Osteocyte (in vitro differentiated cells): ENCODE data around the gene DDHD1. TPM values are rescaled to one million over a fixed set of nuclear protein-coding genes. Genes with fewer than 3 reads are reported as not detected.
"Not testable (repeated sequence)": the region's sequence is repeated elsewhere in the genome, so short reads cannot be mapped to it uniquely, and the experiment has no call there.

Source experiments
- DNase-seq: peaks from one replicate; pipeline ENCODE4 v3.0.0; 2021; ENCODE audit warnings: mixed read lengths; ENCODE audit not compliant: unreplicated experiment; ENCODE audit errors: extremely low spot score
- H3K27ac Mint-ChIP-seq: one replicate; pipeline ENCODE4 v1.8.0; 2021; ENCODE audit warnings: mild to moderate bottlenecking, mixed read lengths; ENCODE audit not compliant: unreplicated experiment
- H3K27me3 Mint-ChIP-seq: one replicate; pipeline ENCODE4 v1.8.0; 2021; ENCODE audit warnings: mixed read lengths; ENCODE audit not compliant: unreplicated experiment
- H3K36me3 Mint-ChIP-seq: one replicate; pipeline ENCODE4 v1.8.0; 2021; ENCODE audit warnings: mixed read lengths; ENCODE audit not compliant: unreplicated experiment
- H3K4me1 Mint-ChIP-seq: one replicate; pipeline ENCODE4 v1.8.0; 2021; ENCODE audit warnings: mixed read lengths; ENCODE audit not compliant: unreplicated experiment
- H3K4me3 Mint-ChIP-seq: one replicate; pipeline ENCODE4 v1.8.0; 2021; ENCODE audit warnings: mild to moderate bottlenecking, moderate library complexity, mixed read lengths; ENCODE audit not compliant: unreplicated experiment
- H3K9me3 Mint-ChIP-seq: one replicate; pipeline ENCODE4 v1.8.0; 2021; ENCODE audit warnings: mixed read lengths; ENCODE audit not compliant: unreplicated experiment
- total RNA-seq: library from RNA; stranded (reverse); gene quantifications from 2 replicates; pipeline ENCODE4 v1.2.1, GENCODE V29; 2021
- TF ChIP-seq, protein P1 (sequence below): fragments of 200-600 bp; sonication (generic); IDR thresholded peaks from 2 replicates; pipeline ENCODE4 v1.5.0; 2021; ENCODE audit warnings: antibody characterized with exemption, mild to moderate bottlenecking, moderate library complexity

The DDHD1 gene
- total RNA-seq, 1 donor from 2014 or later: 21.1 TPM

DNA sequence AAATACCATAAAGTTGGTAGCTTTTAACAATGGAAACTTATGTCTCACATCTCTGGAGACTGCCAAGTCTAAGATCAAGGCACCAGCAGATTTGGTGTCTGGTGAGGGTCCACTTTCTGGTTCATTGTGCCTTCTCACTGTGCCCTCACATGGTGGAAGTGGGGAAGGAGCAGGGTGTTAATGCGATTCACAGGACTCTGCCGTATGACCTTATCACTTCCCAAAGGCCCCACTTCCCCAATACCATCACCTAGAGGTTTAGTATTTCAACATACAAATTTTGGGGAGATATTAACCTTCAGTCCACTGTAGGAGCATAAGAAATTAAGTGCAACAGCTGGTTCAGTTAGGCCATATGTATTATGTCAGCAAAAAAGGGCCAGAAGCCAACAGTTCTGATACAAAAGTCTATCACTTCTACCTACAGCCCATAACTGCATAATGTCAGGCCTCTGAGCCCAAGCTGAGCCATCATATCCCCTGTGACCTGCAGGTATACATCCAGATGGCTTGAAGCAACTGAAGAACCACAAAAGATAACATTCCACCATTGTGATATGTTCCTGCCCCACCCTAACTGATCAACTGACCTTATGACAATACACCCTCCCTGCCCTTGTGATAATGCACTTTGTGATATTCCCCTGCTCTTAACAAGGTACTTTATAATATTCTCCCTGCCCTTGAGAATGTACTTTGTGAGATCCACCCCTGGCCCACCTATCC is 24.7 kb downstream of the DDHD1 start:
- no peak for DNase-seq
- H3K4me3 Mint-ChIP-seq: no peak overlapping the region
- TF ChIP-seq, protein P1, sequence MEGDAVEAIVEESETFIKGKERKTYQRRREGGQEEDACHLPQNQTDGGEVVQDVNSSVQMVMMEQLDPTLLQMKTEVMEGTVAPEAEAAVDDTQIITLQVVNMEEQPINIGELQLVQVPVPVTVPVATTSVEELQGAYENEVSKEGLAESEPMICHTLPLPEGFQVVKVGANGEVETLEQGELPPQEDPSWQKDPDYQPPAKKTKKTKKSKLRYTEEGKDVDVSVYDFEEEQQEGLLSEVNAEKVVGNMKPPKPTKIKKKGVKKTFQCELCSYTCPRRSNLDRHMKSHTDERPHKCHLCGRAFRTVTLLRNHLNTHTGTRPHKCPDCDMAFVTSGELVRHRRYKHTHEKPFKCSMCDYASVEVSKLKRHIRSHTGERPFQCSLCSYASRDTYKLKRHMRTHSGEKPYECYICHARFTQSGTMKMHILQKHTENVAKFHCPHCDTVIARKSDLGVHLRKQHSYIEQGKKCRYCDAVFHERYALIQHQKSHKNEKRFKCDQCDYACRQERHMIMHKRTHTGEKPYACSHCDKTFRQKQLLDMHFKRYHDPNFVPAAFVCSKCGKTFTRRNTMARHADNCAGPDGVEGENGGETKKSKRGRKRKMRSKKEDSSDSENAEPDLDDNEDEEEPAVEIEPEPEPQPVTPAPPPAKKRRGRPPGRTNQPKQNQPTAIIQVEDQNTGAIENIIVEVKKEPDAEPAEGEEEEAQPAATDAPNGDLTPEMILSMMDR: no peak
- H3K4me1 Mint-ChIP-seq: peaks cover 4% of the 10 kb centered on the region
- H3K27ac Mint-ChIP-seq: no peak overlapping the region
- H3K36me3 Mint-ChIP-seq: no peaks in the 10 kb centered on the region
- no peaks in the 10 kb centered on the region for H3K9me3 Mint-ChIP-seq
- no peaks in the 10 kb centered on the region for H3K27me3 Mint-ChIP-seq

DNA sequence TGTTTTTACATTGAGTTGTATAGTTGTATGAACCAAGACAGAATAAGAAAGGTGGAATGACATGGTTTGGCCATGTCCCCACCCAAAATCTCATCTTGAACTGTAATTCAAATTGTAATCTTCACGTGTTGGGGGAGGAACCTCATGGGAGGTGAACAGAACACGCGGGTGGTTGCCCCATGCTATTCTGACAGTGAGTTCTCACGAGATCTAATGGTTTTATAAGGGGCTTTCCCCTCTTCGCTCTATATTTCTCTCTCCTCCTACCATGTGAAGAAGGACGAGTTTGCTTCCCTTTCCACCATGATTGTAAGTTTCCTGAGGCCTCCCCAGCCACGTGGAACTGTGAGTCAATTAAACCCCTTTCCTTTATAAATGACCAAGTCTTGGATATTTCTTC is 25.3 kb downstream of the DDHD1 start:
- TF ChIP-seq, protein P1: no peak
- no peaks in the 10 kb centered on the region for H3K27me3 Mint-ChIP-seq
- peaks cover 4% of the 10 kb centered on the region for H3K4me1 Mint-ChIP-seq
- no peak for DNase-seq
- no peak overlapping the region for H3K4me3 Mint-ChIP-seq
- H3K27ac Mint-ChIP-seq: no peak overlapping the region
- no peaks in the 10 kb centered on the region for H3K9me3 Mint-ChIP-seq
- no peaks in the 10 kb centered on the region for H3K36me3 Mint-ChIP-seq

DNA sequence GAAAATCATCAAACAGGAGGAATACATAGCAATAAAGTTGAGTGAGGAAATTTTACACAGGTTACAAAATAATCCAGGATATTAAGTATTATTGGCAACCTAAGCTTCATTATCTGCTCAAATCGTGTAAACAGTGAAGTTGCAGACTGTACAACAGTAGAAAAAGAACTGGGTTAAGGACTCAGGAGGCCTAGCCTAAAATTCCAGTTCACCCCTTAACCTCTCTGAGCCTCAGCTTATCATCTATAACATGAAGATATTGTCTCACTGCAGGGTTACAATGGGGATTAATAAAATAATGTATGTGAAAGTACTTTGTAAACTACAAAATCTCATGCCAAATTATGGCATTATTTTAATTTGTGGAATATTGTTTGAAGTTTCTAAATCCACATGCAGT is 26.0 kb downstream of the DDHD1 start:
- no peak for DNase-seq
- peaks cover 4% of the 10 kb centered on the region for H3K4me1 Mint-ChIP-seq
- H3K36me3 Mint-ChIP-seq: no peaks in the 10 kb centered on the region
- H3K27ac Mint-ChIP-seq: peak overlapping the region; percentile 65
- H3K9me3 Mint-ChIP-seq: no peaks in the 10 kb centered on the region
- TF ChIP-seq, protein P1: no peak
- no peaks in the 10 kb centered on the region for H3K27me3 Mint-ChIP-seq
- H3K4me3 Mint-ChIP-seq: no peak overlapping the region

DNA sequence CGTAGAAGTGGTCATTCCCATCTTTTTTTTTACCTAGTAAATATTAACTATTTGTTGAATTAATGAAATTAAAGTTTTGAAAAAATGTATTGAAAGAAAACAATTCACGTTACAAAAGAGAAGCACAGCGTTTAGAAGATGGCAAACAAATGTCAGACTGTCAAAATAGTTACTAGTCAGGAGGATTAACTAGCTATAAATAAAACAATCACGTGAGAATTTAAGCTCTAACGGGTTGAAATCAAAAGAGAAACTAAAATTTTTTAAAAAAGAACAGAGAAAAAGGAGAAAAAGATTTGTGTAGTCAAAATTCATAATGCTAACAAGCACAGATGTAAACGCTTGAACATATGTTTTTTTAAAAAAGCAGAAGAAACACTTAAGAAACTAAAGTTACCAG is 26.4 kb downstream of the DDHD1 start:
- no peak for DNase-seq
- Mint-ChIP-seq H3K36me3 (no peaks in the 10 kb centered on the region), H3K4me1 (peaks cover 4% of the 10 kb centered on the region), H3K4me3 (no peak overlapping the region), H3K27ac (peak overlapping the region; percentile 65), H3K27me3 (no peaks in the 10 kb centered on the region), H3K9me3 (no peaks in the 10 kb centered on the region)
- TF ChIP-seq, protein P1: no peak

DNA sequence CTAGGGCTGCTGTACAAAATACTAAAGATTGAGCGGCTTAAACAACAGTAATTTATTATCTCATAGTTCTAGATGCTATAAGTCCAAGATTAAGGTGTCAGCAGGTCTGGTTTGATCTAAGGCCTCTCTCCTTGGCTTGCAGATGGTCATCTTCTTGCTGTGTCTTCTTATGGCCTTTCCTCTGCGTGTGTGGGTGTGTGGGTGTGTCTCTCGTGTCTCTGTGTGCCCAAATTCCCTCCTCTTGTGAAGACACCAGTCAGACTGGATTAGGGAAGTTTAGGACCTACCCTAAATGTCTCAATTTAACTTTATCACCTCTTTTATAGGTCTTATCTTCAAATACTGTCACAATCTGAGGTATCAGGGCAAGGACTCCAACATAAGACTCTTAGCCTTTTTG is 28.3 kb downstream of the DDHD1 start:
- H3K27me3 Mint-ChIP-seq: no peaks in the 10 kb centered on the region
- H3K27ac Mint-ChIP-seq: no peak overlapping the region
- no peak for DNase-seq
- peaks cover 4% of the 10 kb centered on the region for H3K4me1 Mint-ChIP-seq
- H3K9me3 Mint-ChIP-seq: no peaks in the 10 kb centered on the region
- H3K36me3 Mint-ChIP-seq: peaks cover 6% of the 10 kb centered on the region
- H3K4me3 Mint-ChIP-seq: no peak overlapping the region
- TF ChIP-seq, protein P1: no peak

DNA sequence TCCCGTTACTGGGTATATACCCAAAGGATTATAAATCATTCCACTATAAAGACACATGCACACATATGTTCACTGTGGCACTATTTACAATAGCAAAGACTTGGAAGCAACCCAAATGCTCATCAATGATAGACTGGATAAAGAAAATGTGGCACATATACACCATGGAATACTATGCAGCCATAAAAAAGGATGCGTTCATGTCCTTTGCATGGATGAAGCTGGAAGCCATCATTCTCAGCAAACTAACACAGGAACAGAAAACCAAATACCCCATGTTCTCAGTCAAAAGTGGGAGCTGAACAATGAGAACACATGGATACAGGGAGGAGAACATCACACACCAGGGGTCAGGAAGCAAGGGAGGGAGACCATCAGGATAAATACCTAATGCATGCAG is 31.7 kb downstream of the DDHD1 start:
- H3K27ac Mint-ChIP-seq, H3K9me3 Mint-ChIP-seq, H3K27me3 Mint-ChIP-seq, H3K36me3 Mint-ChIP-seq, DNase-seq, H3K4me1 Mint-ChIP-seq, H3K4me3 Mint-ChIP-seq: not testable (repeated sequence)

DNA sequence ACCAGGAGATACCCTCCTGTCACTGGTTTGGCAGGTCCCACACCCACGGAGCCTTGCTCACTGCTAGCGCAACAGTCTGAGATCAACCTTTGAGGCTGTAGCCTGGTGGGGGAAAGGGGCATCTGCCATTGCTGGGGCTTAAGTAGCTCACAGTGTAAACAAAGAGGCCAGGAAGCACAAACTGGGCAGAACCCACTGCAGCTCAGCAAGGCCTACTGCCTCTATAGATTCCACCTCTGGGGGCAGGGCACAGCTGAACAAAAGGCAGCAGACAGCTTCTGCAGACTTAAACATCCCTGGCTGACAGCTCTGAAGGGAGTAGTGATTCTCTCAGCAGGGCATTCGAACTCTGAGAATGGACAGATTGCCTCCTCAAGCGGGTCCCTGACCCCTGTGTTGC is 35.6 kb downstream of the DDHD1 start:
- peaks cover 13% of the 10 kb centered on the region for H3K9me3 Mint-ChIP-seq
- not testable (repeated sequence) for H3K36me3 Mint-ChIP-seq, DNase-seq, H3K27me3 Mint-ChIP-seq, H3K4me3 Mint-ChIP-seq, H3K27ac Mint-ChIP-seq, H3K4me1 Mint-ChIP-seq
